ENCODE data around the gene PIGM.

Gene PIGM

DNA sequence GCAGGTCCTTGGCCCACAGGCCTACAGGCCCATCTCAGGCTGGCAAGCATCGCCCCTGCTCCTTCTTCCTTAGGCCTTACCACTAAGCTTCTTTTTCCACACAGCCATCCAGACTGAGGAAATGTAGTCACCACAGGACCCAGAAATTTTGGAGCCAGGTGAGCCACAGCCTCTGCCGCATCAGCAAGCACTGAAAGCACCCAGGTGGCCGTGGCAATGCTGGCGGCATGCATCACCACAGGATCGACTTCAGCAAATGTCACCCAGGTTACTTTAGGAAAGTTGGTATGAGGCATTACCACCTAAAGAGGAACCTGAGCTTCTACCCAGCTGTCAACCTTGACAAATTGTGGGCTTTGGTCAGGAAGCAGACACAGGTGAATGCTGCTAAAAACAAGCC, 11.6 kb downstream of the PIGM start:
- DNase-seq = no peak

DNA sequence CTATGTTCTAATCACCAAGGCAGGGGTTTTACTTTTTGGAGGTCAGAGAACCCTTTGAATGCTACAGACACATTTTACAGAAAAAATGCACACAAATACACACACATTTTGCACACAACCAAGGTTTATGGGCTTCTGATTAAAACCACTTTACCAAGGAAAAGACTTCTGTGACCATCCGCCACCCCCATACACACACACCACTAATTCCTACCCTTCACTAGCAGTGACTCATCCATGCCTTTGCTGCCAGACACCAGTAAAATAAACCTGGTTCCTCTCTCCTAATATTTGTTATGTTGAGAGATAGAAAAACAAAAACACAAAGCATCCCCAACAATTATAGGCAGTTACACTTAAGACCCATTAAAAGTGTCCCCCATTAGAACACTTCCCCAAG, 12.9 kb downstream of the PIGM start:
- DNase-seq = no peak

DNA sequence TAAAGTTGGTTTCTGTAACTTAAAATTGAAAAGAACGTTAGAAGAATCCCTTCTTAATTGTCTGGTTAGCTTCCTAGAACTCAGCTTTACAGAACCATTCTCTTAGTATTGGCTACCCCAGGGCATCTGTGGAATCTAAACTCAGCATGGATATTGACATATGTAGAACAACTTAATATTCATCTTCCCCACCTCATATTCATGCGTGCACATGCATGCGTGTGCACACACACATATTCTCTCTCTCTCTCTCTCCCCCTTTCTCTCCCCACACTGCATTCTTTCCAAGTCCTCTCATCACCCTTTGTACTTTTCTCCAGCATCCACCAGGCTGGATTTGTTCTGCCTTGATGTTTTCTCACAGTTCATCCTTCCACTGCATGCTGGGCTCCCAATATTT, 13.4 kb downstream of the PIGM start:
- DNase-seq = no peak

DNA sequence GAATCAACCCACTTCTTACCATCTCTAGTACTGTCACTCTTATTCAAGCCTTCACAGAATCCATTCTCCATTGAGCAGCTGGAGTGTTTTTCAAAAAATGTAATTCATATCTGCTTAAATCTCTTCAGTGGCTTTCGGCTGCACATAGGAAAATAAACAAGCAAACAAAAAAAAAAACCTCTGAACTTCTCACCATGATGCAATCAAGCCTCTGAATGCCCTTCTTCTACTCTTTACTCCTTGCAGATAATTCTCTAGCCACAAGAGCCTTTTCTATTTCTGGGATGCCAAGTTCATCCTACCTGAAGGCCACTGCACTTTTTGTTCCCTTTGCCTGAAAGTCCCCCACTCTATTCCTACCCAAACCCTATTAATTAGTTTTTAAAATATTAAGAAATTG, 14.2 kb downstream of the PIGM start:
- DNase-seq = no peak

DNA sequence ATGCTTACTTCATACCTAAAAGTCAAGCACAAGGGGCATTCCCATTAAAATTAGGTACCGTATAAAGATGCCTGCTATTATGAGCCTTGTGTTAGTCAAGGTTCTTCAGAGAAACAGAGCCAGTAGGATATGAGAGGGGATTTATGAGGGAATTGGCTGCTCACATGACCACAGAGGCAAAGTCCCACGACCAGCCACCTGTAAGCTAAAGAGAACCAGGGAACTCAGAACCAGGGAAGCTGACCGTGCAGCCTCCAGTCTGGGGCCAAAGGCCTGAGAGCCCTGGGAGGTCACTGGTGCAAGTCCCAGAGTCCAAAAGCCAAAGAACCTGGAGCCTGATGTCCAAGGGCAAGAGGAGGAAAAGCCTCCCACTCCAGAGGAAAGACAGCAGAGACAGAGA, 20.0 kb downstream of the PIGM start:
- DNase-seq = no peak

DNA sequence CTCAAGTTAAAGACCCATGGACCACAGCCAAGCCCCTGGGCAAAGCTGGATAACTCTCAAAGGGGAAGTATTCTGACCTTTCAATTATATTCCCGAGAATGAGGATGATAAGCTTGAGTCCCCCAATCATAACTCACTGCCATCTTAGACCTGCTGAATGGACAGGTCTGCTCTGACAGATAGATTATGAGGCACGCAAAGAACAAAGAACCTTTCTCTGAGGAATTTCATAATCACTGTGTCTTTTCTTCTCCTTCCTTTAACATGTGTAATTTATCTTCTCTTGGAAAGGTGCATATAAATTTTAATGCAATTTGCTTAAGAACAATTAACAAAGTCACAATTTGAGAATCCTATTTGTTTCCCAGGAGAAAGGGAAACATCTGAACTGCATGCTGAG, 22.0 kb downstream of the PIGM start:
- no peak for DNase-seq

DNA sequence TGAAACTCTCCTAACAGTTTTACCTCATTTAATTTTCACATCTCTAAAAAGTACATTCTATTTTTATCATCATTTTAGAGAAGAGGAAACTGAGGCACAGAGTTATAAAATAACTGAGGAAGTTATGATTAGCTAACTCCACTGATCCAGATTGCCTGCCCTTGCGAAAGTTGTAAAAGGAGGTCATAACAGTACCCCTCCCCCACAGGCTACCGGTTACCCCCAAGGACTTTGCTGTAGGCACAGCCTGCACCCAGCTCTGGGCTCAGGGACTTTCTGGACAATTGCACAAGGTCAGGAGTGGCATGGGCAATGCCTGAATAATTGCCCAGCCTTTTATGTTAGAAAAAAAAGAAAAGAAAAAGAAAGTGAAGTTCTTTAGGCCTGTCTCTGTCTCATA, 22.7 kb downstream of the PIGM start:
- no peak for DNase-seq

DNA sequence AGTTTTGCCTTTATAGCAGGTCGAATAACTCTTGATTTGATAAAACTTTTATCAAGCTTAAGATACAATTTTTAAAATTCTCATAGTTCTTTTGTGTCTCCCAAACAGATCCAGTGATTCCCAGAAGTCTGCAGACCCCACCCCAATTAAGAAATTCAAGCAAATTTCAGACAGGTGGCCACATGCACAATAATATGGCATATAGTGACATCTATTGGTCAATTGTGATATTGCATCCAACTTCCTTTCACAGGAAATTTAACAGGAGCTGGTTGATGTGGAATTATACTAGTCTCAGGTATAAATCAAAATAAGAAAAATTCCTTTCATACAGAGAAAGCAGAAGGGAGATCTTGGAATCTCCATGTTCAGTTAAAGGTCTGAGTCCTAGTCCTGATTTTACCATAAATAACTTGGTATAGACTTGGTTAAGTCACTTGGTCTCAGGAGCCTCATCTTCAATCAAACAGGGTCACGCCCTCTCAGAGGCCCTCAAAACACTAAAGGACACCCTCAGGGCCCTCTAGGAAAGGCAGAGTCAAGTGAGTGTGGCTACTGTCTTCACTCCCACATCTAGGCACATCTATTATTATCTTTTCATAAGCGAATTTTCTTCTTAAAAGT, 24.1 kb downstream of the PIGM start:
- no peak for DNase-seq

DNA sequence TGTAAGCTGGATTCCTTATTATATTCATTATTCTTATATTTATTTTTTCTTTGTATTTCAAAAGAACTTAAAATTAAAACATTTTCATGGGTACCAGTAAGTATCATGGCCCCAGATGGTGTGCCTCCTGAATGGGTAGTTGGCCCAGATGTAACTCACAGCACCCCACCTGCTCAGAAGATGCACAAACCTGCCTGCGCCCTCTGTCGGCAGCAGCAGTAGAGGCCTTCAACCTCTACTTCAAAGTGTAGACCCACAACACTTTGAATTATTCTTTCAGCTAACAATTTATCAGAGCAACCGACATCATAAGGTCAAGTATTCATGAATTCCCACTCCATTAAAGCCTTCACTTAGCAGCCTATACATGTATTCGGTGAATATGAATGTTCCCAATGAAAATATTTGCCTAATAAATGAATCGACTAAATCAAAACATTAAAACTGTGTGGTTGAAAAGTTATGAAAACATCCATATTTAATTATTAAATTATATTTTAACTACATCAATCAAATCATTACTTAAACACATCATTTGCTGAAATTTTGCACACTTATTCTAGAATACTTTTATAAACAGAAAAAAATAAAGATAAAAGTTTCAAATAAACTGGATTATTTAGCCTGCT, 25.4 kb downstream of the PIGM start:
- DNase-seq = no peak

DNA sequence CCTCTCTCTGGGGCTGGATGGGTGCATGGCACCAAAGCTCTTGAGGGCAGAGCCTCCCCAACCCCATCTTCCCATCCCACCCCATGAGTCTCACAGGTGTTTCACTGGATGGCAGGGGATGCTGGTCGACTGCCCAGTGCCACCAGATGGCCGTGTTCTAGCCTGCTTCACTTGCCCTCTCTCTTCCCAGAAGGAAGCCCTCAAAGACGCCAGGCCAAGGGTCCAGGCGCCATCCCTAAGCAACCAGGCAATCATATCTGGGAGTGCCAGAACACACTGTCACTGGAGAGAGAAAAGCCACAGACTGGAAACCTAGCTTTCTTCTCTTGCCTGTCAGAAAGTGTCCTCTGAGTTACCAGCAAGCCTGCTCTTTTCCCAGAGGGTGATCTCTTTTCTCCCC, 26.7 kb downstream of the PIGM start:
- DNase-seq = no peak

DNA sequence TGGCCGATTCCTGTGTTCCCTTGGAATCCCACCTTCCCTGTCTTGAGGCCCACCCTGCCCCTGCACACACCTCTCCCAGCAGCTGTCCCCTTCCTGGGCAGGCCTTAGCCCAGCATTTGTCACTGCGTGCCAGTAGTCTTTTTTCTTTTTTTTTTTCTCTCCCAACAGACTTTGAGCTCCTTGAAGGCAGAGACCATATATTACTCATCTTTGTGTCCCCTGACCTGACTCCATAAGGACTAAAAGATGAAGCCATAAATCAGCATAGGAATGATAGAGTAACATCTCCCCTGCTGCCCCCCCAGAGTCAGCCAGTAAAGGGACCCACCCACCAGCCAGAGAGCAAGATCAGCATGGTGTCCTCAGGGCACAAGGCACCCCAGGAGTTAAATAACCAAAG, 27.4 kb downstream of the PIGM start:
- no peak for DNase-seq

DNA sequence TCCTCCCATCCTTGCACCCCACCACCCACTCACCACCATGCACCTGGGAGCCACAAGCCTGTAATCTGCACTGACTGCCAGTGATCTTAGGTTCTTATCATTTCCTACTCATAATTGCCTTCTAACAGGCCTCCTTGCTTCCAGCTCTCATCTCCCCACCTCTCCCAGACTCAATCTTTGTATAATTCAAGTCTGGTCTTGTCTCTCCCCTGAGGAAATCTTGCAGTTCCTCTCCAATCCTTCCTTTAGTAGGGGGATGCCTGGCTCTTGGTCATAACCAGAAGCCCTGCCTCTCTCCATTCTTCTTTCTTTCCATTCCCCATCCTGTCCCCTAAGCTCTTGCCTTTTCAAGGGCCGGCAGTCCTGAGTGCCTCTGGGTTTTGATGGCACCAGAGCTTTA, 27.8 kb downstream of the PIGM start:
- no peak for DNase-seq

DNA sequence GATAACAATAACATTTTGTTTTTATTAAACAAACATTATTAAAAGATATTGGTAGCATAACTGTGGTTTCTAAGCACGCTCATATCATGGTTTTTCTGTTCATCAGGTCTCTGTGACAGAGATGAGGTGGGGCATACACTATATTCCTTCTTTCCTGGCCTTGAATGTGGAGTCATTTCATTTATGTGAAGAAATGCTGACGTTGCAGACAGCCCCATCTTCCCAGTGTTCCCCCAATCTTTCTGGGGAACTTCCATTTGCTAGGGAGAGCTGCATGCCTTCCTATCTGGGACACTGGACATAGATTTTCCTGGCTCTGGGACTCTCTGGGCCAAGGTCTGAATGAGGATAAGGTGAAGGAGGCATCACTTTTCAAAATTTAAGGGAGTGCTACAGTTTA, 30.4 kb downstream of the PIGM start:
- no peak for DNase-seq

DNA sequence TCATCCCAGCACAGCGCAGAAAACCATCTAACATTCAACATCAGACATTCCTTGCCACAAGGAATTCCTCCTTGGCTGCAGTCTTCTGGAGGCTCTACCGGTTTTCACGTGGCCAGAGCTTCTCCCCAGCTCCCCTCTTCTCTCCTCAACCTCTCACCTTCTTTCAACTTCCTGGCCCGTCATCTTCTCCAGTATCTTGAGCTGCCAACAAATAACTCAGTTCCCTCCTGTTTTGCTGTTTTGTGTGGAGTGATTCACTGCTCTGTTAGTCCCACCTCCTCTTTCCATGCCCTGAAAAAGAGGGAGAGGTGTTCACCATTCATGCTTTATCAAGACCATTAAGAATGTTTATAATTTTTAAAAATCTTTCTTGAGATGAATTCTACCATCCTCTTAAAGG, 32.6 kb downstream of the PIGM start:
- no peak for DNase-seq

DNA sequence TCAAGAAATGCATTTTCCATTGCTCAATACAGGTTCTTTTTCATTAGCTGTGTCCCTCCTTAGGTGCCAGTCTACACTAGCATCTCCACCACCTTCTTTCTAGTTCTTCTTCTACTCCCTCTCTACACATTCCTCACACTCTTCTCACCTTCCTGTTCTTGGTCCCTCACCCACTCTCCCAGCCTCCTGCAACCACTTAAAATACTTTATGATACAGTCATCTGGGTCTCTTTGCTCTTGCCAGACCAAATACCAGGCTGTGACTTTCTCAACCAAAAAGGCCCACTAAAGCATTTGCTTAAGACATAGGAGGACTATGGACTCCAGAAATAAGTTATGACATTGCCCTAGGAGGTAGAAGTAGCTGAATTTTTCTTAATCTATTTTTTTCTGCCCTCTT, 35.1 kb downstream of the PIGM start:
- DNase-seq = no peak

DNA sequence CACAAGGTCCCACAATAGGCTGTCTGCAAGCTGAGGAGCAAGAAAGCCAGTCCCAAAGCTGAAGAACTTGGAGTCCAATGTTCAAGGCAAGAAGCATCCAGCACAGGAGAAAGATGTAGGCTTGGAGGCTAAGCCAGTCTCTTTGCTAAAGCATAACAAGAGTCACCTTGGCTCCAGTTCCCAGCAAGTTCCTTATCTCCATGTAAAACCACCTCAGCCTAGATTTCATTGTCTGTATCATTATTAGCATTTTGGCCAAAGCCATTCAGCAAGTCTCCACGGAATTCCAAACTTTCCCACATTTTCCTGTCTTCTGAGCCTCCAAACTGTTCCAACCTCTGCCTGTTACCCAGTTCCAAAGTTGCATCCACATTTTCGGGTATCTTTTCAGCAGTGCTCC, 36.9 kb downstream of the PIGM start:
- DNase-seq = no peak

DNA sequence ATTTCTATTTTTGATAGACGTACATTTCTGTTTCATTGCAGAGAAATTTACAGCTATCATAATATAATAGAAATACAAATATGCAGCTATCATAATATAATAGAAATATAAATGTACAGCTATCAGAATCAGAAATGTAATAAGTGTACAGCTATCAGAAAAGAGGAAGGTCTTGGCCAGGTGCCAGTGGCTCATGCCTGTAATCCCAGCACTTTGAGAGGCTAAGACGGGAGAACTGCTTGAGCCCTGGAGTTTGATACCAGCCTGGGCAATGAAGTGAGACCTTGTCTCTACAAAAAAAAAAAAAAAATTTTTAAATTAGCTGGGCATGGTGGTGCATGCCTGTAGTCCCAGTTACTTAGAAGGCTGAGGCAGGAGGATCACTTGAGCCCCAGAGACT, 37.9 kb downstream of the PIGM start:
- DNase-seq = no peak

DNA sequence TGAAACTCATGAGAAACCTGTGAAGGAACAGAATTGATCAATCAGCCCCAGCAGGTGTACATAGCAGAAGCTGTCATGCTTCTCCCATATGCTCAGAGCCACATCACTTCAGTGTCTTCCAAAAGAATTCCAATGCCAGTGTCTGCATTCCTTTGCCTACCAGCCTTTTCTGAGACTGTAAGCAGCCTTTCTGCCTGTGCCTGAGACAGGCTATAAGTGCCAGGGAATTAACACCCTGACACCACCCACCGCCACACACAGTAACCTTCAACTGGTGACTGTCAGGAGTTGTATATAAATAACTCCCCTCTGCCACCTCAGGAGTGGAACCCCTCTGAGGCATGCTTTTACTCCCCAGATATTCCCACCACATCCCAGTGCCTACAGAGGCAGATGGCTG, 39.6 kb downstream of the PIGM start:
- no peak for DNase-seq

DNA sequence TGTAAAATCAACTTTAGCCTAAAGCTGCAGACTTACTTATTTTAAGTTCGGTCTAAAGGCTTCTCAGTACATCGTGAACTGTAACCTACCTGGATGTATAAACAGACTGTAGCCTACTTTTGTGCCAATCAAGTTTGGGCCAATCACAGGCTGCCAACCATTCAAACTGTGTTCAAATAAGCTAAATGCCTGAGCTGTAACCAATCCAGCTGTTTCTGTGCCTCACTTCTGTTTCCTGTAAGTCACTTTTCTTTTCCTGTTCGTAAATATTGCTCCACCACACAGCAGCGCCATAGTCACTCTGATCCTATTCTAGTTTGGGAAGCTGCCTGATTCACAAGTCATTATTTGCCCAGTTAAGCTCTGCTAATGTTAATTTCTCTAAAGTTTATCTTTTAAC, 40.3 kb downstream of the PIGM start:
- no peak for DNase-seq

DNA sequence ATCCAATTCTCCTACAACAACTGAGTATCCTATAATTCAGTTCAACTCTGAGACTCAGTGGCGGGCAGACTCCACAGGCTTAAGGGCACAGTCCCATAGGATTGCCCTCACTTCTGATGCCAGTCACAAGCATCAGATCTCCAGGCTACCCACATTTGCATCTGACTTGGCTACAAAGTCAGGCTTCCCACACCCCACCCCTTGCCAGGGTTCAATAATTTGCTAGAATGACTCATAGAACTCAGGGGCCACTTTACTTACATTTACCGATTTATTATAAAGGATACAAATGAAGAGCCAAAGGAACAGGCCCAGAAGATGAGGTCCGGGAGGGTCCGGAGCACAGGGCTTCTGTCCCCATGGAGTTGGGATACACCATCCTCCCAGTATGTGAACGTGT, 41.8 kb downstream of the PIGM start:
- no peak for DNase-seq

DNA sequence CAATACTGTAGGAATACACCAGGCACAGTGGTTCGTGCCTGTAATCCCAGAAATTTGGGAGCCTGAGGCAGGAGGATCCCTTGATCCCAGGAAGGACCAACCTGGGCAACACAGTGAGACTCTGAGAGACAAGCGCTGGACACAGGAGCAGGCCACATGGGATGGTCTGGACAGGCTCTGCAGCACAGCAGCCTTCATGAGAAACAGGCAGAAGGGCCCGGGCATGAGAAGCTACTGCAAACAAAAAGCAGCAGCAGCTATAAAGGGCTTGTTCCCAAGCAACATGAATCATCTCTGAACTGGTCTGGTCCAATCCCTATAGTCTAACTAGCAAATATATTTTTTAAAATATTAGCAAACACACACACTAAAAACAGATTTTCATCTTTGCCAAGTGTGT, 42.2 kb downstream of the PIGM start:
- DNase-seq = no peak

DNA sequence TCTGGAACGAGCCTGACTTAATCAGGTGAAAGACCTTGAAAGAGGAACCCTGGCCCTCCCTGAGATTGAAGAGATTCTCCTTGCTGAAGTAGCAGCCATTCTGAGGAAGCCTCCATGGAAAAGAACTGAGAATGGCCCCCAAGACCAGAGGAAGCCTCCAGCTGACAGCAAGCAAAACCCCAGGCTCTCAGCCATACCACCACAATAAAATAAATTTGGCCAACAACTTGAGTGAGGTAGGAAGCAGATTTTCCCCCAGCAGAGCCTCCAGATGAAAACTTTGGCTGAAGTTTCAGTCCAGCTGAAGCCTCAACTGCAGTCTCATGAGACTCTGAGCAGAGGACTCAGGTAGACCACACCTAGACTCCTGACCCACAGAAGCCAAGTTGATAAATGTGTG, 43.8 kb downstream of the PIGM start:
- no peak for DNase-seq

DNA sequence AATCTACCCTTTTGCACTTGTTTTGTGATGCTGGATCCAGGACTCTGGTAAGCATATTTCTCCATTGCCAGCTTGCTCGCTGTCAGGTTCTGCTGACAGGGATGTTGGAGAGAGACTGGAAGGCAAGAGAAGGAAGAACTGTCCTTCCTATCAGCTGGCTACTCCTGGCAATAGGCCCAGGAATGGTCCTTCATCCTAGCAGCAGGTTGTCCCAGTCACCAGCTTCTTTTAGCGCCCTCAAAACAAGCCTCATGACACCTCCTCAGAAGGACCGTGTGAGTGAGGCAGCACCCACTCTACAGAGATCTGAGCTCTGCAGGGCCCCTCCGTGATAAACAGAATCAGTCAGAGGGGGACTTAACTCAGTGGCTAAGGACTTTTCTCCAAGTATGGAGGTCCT, 44.6 kb downstream of the PIGM start:
- DNase-seq = no peak

DNA sequence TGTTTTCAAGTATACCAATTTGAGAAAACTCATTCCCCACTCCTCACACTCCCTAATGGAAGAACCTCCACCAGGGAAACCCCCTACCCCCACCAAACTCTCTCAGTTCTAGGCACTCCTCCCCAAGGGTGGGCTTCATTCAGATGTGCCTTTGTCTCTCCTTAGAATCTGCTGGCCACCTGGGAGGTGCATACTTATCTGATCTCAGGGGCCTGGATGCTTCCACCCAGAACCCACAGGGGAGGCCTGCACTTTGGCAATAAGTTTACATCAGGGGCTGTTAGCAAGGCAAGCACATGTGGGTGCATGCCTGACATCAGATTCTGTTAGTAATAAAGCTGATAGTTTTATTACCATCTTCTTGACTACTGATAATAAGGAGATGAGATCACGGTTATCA, 45.3 kb downstream of the PIGM start:
- DNase-seq = no peak

DNA sequence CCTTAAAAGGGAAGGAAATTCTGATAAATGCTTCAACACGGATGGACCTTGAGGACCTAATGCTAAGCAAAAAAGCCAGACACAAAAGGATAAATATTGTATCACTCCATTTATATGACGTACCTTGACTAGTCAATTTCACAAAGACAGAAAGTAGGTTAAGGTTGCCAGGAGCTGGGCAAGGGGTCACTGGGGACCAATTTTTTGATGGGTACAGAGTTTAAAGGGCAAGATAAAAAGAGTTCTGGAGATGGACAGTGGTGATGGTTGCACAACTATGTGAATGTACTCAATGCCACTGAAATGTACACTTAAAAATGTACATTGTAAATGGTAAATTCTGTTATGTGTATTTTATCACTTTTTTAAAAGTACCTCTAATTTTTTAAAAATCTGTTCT, 45.7 kb downstream of the PIGM start:
- no peak for DNase-seq

DNA sequence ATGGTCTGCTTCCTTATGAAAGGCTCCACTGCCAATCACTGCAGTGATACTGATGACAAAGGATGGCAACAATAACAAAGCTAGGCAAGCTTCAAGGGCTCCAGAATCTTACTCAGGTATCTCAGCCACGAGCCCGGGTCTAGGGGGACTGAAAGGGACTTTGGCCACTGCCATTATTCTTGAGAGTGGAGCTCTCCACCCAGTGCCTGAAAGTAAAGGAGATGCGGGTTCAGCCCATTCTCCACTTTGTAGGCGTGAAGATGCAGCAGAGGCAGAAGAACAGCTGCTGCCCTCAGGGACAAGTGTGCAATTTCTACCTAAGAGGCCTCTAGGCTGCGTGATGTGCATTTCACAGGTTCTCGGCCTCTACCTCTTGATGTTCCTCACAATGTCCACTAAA, 46.3 kb downstream of the PIGM start:
- DNase-seq = no peak
